ENCODE results near the gene MEP1B.

GRCh38 chr18:32175265-32175664 lies 14.6 kb upstream of the MEP1B start:
- TF ChIP-seq CTCF (IDR thresholded peaks at IDR 0.05; ENCODE audit: borderline replicate concordance, extremely low read depth, low read length, poor library complexity, severe bottlenecking) (no peak), EZH2 (IDR thresholded peaks at IDR 0.05; ENCODE audit: borderline replicate concordance, low read depth, low read length, severe bottlenecking) (no peak)

Measured in DND-41 (cell line).